Endothelial cell (in vitro differentiated cells): ENCODE measurements around the gene TUBA4A. TPM values are rescaled to one million over a fixed set of nuclear protein-coding genes. Genes with fewer than 3 reads are reported as not detected.

Experiments used
- DNase-seq: peaks from one replicate; pipeline ENCODE4 v3.0.0; 2021; ENCODE audit warnings: low spot score
- H3K27ac Mint-ChIP-seq: one replicate; pipeline ENCODE4 v1.8.0; 2021; ENCODE audit warnings: mixed read lengths, inconsistent platforms; ENCODE audit not compliant: unreplicated experiment
- H3K27me3 Mint-ChIP-seq: one replicate; pipeline ENCODE4 v1.8.0; 2021; ENCODE audit warnings: mild to moderate bottlenecking, moderate library complexity, mixed read lengths, inconsistent platforms; ENCODE audit not compliant: unreplicated experiment
- H3K36me3 Mint-ChIP-seq: one replicate; pipeline ENCODE4 v1.8.0; 2021; ENCODE audit warnings: mild to moderate bottlenecking, low read depth, mixed read lengths, inconsistent platforms; ENCODE audit not compliant: unreplicated experiment
- H3K4me1 Mint-ChIP-seq: one replicate; pipeline ENCODE4 v1.8.0; 2021; ENCODE audit warnings: mild to moderate bottlenecking, mixed read lengths, inconsistent platforms; ENCODE audit not compliant: unreplicated experiment
- H3K4me3 Mint-ChIP-seq: one replicate; pipeline ENCODE4 v1.8.0; 2021; ENCODE audit warnings: mild to moderate bottlenecking, mixed read lengths, inconsistent platforms; ENCODE audit not compliant: unreplicated experiment
- H3K9me3 Mint-ChIP-seq: one replicate; pipeline ENCODE4 v1.8.0; 2021; ENCODE audit warnings: mixed read lengths, inconsistent platforms; ENCODE audit not compliant: unreplicated experiment
- total RNA-seq: library from RNA; stranded (reverse); fragmentation: NEBNext Ultra II Directional; extraction: Animal tissue kit (Norgen Biotek cat#: 25700); gene quantifications from one replicate; pipeline ENCODE4 v1.2.1, GENCODE V29; 2021; ENCODE audit not compliant: unreplicated experiment
- TF ChIP-seq, protein P1 (sequence below): fragments of 200-600 bp; sonication (generic); IDR thresholded peaks from one replicate; pipeline ENCODE4 v1.5.0; 2021; ENCODE audit warnings: antibody characterized with exemption; ENCODE audit not compliant: unreplicated experiment

Gene TUBA4A
- total RNA-seq, 1 donor from 2014 or later: 18.7 TPM

DNA sequence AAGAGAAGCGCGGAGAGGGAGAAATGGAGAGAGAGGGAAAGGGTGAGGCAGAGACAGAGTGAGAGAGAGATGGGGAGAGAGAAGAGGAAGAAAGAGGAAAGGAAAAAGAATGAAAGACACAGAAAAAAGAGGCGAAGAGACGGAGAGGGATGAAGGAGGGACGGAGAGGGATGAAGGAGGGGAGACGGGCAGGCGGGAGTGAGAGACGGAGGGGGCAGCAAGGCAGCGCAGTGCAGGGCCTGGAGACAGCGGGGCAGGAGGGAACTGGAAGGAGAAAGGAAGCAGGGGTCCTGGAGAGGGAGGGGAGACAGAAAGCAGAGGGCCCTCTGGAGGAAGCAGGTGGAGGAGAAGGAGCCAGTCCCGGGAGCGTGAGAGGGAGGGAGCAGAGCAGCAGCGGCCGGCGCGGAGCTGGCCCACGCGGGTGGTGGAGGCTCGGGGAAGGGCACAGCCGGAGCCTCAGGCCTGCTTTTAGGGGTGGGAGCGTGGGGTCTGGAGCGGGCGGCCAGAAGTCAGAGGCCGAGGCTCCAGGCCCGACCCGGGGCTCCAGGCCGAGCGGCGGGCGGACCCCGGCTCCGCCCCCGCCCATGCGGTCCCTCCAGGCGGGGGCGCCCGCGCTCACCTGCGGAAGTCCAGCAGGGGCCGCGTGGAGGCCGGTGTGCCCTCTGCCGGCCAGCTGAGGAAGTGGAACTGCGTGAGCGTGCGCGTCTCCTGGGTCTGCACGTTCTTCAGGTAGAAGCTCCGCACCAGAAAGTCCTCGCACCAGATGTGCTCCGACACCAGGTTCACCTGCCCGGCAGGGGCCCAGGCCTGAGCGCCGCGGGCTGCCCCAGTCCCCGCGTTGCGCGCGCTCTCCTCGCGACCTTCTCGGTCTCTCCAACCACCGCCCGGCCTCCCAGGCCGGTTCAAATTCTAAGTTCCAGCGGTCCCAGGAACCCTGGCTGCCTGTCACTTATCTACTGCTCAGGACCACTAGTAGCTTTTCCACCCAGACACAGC, 40.9 kb upstream of the TUBA4A start:
- peaks cover 4% of the 10 kb centered on the region for H3K9me3 Mint-ChIP-seq
- DNase-seq: peak; percentile 93
- H3K4me1 Mint-ChIP-seq: peaks cover 6% of the 10 kb centered on the region
- H3K36me3 Mint-ChIP-seq: peaks cover 4% of the 10 kb centered on the region
- peak overlapping the region; percentile 90 for H3K4me3 Mint-ChIP-seq
- H3K27ac Mint-ChIP-seq: peak overlapping the region; percentile 36
- H3K27me3 Mint-ChIP-seq: peaks cover 8% of the 10 kb centered on the region
- TF ChIP-seq, protein P1, sequence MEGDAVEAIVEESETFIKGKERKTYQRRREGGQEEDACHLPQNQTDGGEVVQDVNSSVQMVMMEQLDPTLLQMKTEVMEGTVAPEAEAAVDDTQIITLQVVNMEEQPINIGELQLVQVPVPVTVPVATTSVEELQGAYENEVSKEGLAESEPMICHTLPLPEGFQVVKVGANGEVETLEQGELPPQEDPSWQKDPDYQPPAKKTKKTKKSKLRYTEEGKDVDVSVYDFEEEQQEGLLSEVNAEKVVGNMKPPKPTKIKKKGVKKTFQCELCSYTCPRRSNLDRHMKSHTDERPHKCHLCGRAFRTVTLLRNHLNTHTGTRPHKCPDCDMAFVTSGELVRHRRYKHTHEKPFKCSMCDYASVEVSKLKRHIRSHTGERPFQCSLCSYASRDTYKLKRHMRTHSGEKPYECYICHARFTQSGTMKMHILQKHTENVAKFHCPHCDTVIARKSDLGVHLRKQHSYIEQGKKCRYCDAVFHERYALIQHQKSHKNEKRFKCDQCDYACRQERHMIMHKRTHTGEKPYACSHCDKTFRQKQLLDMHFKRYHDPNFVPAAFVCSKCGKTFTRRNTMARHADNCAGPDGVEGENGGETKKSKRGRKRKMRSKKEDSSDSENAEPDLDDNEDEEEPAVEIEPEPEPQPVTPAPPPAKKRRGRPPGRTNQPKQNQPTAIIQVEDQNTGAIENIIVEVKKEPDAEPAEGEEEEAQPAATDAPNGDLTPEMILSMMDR: peak; percentile 98

DNA sequence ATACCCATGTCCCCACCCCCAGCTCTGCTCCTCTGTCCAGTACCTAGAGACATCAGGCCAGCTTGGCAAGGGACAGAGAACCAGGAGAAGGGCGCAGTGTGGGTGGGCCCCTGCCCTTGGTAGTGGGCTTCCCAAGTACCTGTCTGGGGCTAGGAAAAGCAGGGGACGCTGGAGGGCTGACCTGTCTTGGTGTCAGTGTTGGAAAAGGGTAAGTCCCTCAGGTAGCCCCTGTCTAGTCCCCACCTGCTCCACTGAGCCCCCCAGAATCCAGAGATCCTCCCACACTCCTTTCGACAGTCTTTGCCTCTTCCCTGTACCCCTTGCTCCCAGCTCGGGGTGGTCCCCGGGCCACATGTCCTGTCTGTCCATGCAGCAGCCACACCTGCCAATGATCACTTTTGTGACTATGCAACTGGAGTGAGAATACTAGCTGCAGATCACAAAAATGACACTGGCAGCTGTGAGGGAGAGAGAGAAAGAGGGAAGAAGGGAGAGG, 40.1 kb upstream of the TUBA4A start:
- H3K27ac Mint-ChIP-seq: no peak overlapping the region
- peak overlapping the region; percentile 90 for H3K4me3 Mint-ChIP-seq
- H3K4me1 Mint-ChIP-seq: peaks cover 6% of the 10 kb centered on the region
- H3K27me3 Mint-ChIP-seq: peaks cover 8% of the 10 kb centered on the region
- TF ChIP-seq, protein P1: no peak
- no peak for DNase-seq
- H3K9me3 Mint-ChIP-seq: peaks cover 4% of the 10 kb centered on the region
- peaks cover 4% of the 10 kb centered on the region for H3K36me3 Mint-ChIP-seq

DNA sequence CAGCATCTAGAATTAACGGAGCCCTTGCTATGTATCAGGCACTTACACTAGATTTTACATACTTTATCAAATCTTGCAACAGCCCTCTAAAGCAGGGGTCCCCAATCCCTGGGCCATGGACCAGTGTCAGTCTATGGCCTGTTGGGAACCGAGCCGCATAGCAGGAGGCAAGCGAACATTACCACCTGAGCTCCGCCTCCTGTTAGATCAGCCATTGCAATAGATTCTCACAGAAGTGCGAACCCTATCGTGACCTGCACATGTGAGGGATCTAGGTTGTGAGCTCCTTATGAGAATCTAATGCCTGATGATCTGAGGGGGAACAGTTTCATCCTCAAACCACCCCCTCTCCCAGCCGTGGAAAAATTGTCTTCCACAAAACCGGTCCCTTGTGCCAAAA, 38.9 kb upstream of the TUBA4A start:
- peaks cover 6% of the 10 kb centered on the region for H3K4me1 Mint-ChIP-seq
- H3K9me3 Mint-ChIP-seq: peaks cover 4% of the 10 kb centered on the region
- no peak overlapping the region for H3K4me3 Mint-ChIP-seq
- no peak for DNase-seq
- no peak overlapping the region for H3K27ac Mint-ChIP-seq
- TF ChIP-seq, protein P1: no peak
- H3K27me3 Mint-ChIP-seq: peaks cover 5% of the 10 kb centered on the region
- peaks cover 4% of the 10 kb centered on the region for H3K36me3 Mint-ChIP-seq

DNA sequence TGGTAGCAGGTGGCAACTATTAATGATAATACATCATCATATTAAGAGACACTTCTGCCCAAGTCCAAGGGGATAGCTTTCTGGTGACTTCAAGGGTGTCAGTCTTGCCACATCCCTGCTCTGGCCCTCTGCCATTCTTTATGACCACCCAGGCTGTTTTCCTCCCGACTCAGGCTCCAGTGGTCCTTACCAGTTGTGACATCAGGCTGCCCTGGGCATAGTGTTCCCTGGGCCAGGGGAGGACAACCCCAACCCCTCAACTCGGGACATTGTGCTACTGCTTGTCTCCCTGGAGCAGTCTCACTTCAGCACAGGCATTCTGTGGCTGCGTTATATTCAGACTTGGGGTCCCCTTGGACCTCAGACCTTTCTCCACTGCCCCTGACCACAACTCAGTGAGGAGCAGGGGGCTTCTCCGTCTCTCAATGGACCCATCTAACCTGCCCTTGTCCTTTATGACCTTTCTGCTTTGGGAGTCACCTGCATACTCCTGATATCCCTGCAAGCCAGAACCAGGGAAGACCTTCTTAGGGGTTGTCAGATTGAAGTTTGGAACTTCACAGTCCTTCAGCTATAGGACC, 38.3 kb upstream of the TUBA4A start:
- no peak overlapping the region for H3K27ac Mint-ChIP-seq
- H3K4me3 Mint-ChIP-seq: no peak overlapping the region
- peaks cover 4% of the 10 kb centered on the region for H3K36me3 Mint-ChIP-seq
- DNase-seq: no peak
- TF ChIP-seq, protein P1: no peak
- peaks cover 4% of the 10 kb centered on the region for H3K9me3 Mint-ChIP-seq
- peaks cover 6% of the 10 kb centered on the region for H3K4me1 Mint-ChIP-seq
- peaks cover 4% of the 10 kb centered on the region for H3K27me3 Mint-ChIP-seq

DNA sequence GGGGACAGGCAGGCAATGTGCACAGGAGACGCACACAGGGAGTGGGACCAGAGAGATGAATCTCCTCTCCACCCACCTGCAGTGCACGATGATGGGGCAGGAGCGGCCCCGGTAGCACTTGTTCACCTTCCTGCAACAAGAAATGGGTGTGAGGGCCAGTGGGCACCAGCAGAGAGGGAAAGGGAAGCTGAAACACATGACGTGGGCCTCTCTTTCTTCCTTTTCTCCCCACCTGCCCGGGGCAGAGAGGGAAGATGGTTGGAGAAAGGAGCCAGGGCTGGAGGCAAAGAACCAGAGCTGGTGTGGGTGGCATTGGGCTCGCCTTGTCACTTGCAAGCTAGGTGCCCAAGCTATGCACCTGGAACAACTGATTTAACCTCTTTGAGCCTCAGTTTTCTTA, 37.7 kb upstream of the TUBA4A start:
- Mint-ChIP-seq H3K27me3 (peaks cover 7% of the 10 kb centered on the region), H3K27ac (no peak overlapping the region), H3K36me3 (peaks cover 4% of the 10 kb centered on the region), H3K4me3 (no peak overlapping the region), H3K9me3 (peaks cover 4% of the 10 kb centered on the region), H3K4me1 (peaks cover 6% of the 10 kb centered on the region)
- TF ChIP-seq, protein P1: no peak
- DNase-seq: no peak
